H1 (cell line): ENCODE results near the gene MYLK. TPM values are rescaled to one million over a fixed set of nuclear protein-coding genes. Genes with fewer than 3 reads are reported as not detected.

Experiments used
- BRCA1 ChIP-seq: IDR thresholded peaks from 2 replicates; pipeline ENCODE4 v1.6.1; 2012; ENCODE audit warnings: low read depth, low read length, improper control_type of control experiment
- HDAC2 ChIP-seq, 2 experiments: fragments of 300-600 bp in 1 of 2; sonication (generic) in 1 of 2; IDR thresholded peaks; 2 replicates each; pipeline ENCODE4 v1.6.1; 2011 to 2012; ENCODE audit warnings: low read depth in 2 of 2, low read length in 2 of 2, mild to moderate bottlenecking in 2 of 2, moderate library complexity in 2 of 2, borderline replicate concordance in 1 of 2, inconsistent platforms in 1 of 2
- KDM1A ChIP-seq: fragments of 200-600, 300-600 bp; sonication (generic); IDR thresholded peaks from 2 replicates; pipeline ENCODE4 v1.7.1; 2016; ENCODE audit warnings: mild to moderate bottlenecking, low read length, borderline replicate concordance
- NANOG ChIP-seq: IDR thresholded peaks from 2 replicates; pipeline ENCODE4 v1.6.1; 2011; ENCODE audit warnings: low read length, low read depth, mild to moderate bottlenecking, inconsistent platforms; ENCODE audit not compliant: insufficient read depth, poor library complexity, severe bottlenecking
- PHF8 ChIP-seq: fragments of 200-600 bp; sonication (generic); conservative IDR thresholded peaks from 2 replicates; pipeline ENCODE4 v1.7.1; 2012; ENCODE audit warnings: low read depth, mild to moderate bottlenecking, inconsistent platforms, low read length, moderate library complexity
- SP2 ChIP-seq: IDR thresholded peaks from 2 replicates; pipeline ENCODE4 v1.6.1; 2012; ENCODE audit warnings: mild to moderate bottlenecking, low read length, inconsistent platforms
- polyA plus RNA-seq, 7 experiments: library from polyadenylated mRNA; depleted of rRNA in 3 of 7; stranded (reverse) in 5 of 7; unstranded in 2 of 7; fragments of >200 nt in 5 of 7; fragments of 200-250 nt in 2 of 7; gene quantifications; 1 replicate in 5 of 7; 2 replicates in 1 of 7; 4 replicates in 1 of 7; pipeline versions ENCODE4 v1.2.1 to v1.2.3, GENCODE V29; 2011 to 2013; ENCODE audit warnings: missing spikeins in 2 of 7, mixed read lengths in 2 of 7
- total RNA-seq: library from RNA; stranded (reverse); fragmentation: NEBNext Ultra II Directional; extraction: Animal tissue kit (Norgen Biotek cat#: 25700); gene quantifications from 2 replicates; pipeline ENCODE4 v1.2.1, GENCODE V29; 2021
- TF ChIP-seq, protein P1 (sequence below), 3 experiments: IDR thresholded peaks; 1 replicate in 2 of 3; 2 replicates in 1 of 3; pipeline versions ENCODE4 v1.5.1 to v1.6.1; 2011; ENCODE audit warnings: low read length in 3 of 3, mild to moderate bottlenecking in 3 of 3, inconsistent platforms in 2 of 3, low read depth in 1 of 3, moderate library complexity in 1 of 3; ENCODE audit not compliant: insufficient read depth in 1 of 3; ENCODE audit errors: control extremely low read depth in 1 of 3
- TF ChIP-seq, protein P2 (sequence below): fragments of 300-600 bp; sonication (generic); IDR thresholded peaks from 2 replicates; pipeline ENCODE4 v1.7.1; 2012; ENCODE audit warnings: low read length, moderate library complexity, mild to moderate bottlenecking, inconsistent platforms; ENCODE audit not compliant: insufficient replicate concordance

MYLK gene
- total and polyA plus RNA-seq, 2 of the 8 experiments (the other 6 are each of a cell fraction or from before 2014, with no cell fraction given) = 11.6 to 21.3 TPM

DNA sequence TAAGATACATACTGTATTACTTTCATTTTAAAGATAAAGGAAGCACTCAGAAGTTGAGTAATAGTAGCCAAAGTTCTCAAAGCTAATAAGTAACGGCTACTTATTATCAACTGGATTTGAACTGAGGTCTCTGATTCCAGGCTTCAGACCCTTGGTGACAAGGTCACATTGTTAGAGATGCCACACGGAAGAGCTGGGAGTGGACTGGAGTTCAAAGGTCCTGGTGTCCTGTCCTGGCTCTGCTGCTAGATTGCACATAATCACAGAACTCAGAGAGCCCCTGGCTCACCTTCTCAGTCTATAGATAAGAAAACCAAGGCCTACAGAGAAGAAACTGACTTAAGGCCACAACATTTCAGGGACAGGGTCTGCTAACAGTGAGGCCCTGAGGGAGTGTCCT is 75.3 kb downstream of the MYLK start (continued):
- TF ChIP-seq, protein P1, sequence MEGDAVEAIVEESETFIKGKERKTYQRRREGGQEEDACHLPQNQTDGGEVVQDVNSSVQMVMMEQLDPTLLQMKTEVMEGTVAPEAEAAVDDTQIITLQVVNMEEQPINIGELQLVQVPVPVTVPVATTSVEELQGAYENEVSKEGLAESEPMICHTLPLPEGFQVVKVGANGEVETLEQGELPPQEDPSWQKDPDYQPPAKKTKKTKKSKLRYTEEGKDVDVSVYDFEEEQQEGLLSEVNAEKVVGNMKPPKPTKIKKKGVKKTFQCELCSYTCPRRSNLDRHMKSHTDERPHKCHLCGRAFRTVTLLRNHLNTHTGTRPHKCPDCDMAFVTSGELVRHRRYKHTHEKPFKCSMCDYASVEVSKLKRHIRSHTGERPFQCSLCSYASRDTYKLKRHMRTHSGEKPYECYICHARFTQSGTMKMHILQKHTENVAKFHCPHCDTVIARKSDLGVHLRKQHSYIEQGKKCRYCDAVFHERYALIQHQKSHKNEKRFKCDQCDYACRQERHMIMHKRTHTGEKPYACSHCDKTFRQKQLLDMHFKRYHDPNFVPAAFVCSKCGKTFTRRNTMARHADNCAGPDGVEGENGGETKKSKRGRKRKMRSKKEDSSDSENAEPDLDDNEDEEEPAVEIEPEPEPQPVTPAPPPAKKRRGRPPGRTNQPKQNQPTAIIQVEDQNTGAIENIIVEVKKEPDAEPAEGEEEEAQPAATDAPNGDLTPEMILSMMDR (IDR thresholded peaks at IDR 0.05; ENCODE audit: control extremely low read depth in 1 of 3, insufficient read depth in 1 of 3, low read depth in 1 of 3, low read length in 3 of 3) = no peak
- no peak for TF ChIP-seq BRCA1
- TF ChIP-seq SP2 = no peak
- TF ChIP-seq KDM1A = no peak
- no peak for TF ChIP-seq HDAC2 (IDR thresholded peaks at IDR 0.05; ENCODE audit: borderline replicate concordance in 1 of 2, low read depth in 2 of 2, low read length in 2 of 2)
- TF ChIP-seq, protein P2, sequence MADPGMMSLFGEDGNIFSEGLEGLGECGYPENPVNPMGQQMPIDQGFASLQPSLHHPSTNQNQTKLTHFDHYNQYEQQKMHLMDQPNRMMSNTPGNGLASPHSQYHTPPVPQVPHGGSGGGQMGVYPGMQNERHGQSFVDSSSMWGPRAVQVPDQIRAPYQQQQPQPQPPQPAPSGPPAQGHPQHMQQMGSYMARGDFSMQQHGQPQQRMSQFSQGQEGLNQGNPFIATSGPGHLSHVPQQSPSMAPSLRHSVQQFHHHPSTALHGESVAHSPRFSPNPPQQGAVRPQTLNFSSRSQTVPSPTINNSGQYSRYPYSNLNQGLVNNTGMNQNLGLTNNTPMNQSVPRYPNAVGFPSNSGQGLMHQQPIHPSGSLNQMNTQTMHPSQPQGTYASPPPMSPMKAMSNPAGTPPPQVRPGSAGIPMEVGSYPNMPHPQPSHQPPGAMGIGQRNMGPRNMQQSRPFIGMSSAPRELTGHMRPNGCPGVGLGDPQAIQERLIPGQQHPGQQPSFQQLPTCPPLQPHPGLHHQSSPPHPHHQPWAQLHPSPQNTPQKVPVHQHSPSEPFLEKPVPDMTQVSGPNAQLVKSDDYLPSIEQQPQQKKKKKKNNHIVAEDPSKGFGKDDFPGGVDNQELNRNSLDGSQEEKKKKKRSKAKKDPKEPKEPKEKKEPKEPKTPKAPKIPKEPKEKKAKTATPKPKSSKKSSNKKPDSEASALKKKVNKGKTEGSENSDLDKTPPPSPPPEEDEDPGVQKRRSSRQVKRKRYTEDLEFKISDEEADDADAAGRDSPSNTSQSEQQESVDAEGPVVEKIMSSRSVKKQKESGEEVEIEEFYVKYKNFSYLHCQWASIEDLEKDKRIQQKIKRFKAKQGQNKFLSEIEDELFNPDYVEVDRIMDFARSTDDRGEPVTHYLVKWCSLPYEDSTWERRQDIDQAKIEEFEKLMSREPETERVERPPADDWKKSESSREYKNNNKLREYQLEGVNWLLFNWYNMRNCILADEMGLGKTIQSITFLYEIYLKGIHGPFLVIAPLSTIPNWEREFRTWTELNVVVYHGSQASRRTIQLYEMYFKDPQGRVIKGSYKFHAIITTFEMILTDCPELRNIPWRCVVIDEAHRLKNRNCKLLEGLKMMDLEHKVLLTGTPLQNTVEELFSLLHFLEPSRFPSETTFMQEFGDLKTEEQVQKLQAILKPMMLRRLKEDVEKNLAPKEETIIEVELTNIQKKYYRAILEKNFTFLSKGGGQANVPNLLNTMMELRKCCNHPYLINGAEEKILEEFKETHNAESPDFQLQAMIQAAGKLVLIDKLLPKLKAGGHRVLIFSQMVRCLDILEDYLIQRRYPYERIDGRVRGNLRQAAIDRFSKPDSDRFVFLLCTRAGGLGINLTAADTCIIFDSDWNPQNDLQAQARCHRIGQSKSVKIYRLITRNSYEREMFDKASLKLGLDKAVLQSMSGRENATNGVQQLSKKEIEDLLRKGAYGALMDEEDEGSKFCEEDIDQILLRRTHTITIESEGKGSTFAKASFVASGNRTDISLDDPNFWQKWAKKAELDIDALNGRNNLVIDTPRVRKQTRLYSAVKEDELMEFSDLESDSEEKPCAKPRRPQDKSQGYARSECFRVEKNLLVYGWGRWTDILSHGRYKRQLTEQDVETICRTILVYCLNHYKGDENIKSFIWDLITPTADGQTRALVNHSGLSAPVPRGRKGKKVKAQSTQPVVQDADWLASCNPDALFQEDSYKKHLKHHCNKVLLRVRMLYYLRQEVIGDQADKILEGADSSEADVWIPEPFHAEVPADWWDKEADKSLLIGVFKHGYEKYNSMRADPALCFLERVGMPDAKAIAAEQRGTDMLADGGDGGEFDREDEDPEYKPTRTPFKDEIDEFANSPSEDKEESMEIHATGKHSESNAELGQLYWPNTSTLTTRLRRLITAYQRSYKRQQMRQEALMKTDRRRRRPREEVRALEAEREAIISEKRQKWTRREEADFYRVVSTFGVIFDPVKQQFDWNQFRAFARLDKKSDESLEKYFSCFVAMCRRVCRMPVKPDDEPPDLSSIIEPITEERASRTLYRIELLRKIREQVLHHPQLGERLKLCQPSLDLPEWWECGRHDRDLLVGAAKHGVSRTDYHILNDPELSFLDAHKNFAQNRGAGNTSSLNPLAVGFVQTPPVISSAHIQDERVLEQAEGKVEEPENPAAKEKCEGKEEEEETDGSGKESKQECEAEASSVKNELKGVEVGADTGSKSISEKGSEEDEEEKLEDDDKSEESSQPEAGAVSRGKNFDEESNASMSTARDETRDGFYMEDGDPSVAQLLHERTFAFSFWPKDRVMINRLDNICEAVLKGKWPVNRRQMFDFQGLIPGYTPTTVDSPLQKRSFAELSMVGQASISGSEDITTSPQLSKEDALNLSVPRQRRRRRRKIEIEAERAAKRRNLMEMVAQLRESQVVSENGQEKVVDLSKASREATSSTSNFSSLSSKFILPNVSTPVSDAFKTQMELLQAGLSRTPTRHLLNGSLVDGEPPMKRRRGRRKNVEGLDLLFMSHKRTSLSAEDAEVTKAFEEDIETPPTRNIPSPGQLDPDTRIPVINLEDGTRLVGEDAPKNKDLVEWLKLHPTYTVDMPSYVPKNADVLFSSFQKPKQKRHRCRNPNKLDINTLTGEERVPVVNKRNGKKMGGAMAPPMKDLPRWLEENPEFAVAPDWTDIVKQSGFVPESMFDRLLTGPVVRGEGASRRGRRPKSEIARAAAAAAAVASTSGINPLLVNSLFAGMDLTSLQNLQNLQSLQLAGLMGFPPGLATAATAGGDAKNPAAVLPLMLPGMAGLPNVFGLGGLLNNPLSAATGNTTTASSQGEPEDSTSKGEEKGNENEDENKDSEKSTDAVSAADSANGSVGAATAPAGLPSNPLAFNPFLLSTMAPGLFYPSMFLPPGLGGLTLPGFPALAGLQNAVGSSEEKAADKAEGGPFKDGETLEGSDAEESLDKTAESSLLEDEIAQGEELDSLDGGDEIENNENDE = no peak
- no peak for TF ChIP-seq PHF8
- TF ChIP-seq NANOG = no peak
